ENCODE data around the gene ARHGEF6. TPM values are rescaled to one million over a fixed set of nuclear protein-coding genes. Genes with fewer than 3 reads are reported as not detected.
A peak's percentile ranks its signal among the peaks of the same experiment; 100 is the strongest.

The ARHGEF6 gene
- total RNA-seq, 2 experiments from 2014 or later, result 44.5 to 53.6 TPM

- Mint-ChIP-seq H3K4me3 (peak overlapping the region; percentile 7), H3K4me1 (peaks cover 89% of the 10 kb centered on the region), H3K27me3 (no peaks in the 10 kb centered on the region), H3K9me3 (ENCODE audit: low read depth) (no peaks in the 10 kb centered on the region), H3K27ac (peak overlapping the region; percentile 72), H3K36me3 (ENCODE audit: low read depth) (peaks cover 42% of the 10 kb centered on the region)
- POLR2A ChIA-PET, result interaction anchor here (0.7 to 1.2 kb wide), 2 partner anchors 89 to 95 kb away, joined by 3 read pairs; no protein-coding TSS in a partner anchor
- DNase-seq (peak; percentile 47), ATAC-seq (peak; percentile 54)
- CTCF ChIA-PET, result interaction anchor here (0.6 to 1.4 kb wide), 5 partner anchors 19 to 174 kb away, joined by 3 to 7 read pairs (median 3); no protein-coding TSS in a partner anchor
- intact Hi-C loops (cut with DNase I, micrococcal nuclease), result loop anchor here in 1 of 2 experiments (5.0 kb wide), 1 partner anchor 35 kb away; no protein-coding TSS in a partner anchor
These were observed 33.4 kb downstream of the ARHGEF6 start for GRCh38 chrX:136747003-136747986.

- intact Hi-C loops (cut with DNase I, micrococcal nuclease), result loop anchor here in 1 of 2 experiments (5.0 kb wide), 1 partner anchor 33 kb away; no protein-coding TSS in a partner anchor
- peaks cover 73% of the 10 kb centered on the region for H3K4me1 Mint-ChIP-seq
- ChIA-PET CTCF (interaction anchor here (0.6 to 0.7 kb wide), 4 partner anchors 9 to 474 kb away, joined by 3 to 4 read pairs (median 3); no protein-coding TSS in a partner anchor), POLR2A (interaction anchor here (1.2 kb wide), 1 partner anchor 87 kb away, joined by 3 read pairs; no protein-coding TSS in a partner anchor)
- H3K27ac Mint-ChIP-seq, result peak overlapping the region; percentile 93
- ATAC-seq (peak; percentile 23), DNase-seq (no peak)
- peaks cover 40% of the 10 kb centered on the region for H3K36me3 Mint-ChIP-seq (ENCODE audit: low read depth)
- H3K9me3 Mint-ChIP-seq (ENCODE audit: low read depth), result no peaks in the 10 kb centered on the region
- H3K27me3 Mint-ChIP-seq, result no peaks in the 10 kb centered on the region
- H3K4me3 Mint-ChIP-seq, result peak overlapping the region; percentile 55
These were observed 35.2 kb downstream of the ARHGEF6 start for GRCh38 chrX:136745215-136746173.

DNA sequence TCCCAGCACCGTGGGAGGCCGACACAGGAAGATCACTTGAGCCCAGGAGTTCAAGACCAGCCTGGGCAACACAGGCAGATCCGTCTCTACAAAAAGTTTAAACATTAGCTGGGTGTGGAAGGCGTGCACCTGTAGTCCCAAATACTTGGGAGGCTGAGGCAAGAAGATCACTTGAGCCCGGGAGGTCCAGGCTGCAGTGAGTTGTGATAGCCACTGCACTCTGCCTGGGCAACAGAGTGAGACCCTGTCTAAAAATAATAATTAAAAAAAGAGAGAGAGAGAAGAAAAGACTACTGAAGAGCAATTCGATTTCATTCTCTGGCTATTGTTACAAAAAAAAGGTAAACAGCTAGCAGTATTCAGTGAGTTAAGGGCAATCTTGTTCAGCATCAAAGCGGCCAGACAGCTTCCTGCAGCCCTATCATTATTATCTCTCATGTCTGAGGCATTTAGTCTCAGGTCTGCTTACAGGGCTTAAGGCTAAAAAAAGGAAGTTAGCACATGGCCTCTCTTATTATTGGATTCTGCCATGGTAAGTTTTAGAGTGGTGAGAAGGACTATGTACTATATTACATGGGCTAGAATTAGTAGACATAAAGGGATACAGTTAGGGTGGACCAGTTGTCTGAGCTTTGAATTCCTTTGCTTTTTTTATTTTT is 37.9 kb downstream of the ARHGEF6 start:
- Mint-ChIP-seq H3K27me3 (no peaks in the 10 kb centered on the region), H3K27ac (peak overlapping the region; percentile 93), H3K9me3 (ENCODE audit: low read depth) (no peaks in the 10 kb centered on the region), H3K36me3 (ENCODE audit: low read depth) (peaks cover 51% of the 10 kb centered on the region), H3K4me3 (no peak overlapping the region), H3K4me1 (peaks cover 60% of the 10 kb centered on the region)
- CTCF ChIA-PET, result no interaction called here
- DNase-seq, result no peak
- ATAC-seq, result no peak
- POLR2A ChIA-PET, result interaction anchor here (0.7 kb wide), 1 partner anchor 93 kb away, joined by 4 read pairs; no protein-coding TSS in a partner anchor
- intact Hi-C loops (cut with DNase I, micrococcal nuclease), result no loop called here

DNA sequence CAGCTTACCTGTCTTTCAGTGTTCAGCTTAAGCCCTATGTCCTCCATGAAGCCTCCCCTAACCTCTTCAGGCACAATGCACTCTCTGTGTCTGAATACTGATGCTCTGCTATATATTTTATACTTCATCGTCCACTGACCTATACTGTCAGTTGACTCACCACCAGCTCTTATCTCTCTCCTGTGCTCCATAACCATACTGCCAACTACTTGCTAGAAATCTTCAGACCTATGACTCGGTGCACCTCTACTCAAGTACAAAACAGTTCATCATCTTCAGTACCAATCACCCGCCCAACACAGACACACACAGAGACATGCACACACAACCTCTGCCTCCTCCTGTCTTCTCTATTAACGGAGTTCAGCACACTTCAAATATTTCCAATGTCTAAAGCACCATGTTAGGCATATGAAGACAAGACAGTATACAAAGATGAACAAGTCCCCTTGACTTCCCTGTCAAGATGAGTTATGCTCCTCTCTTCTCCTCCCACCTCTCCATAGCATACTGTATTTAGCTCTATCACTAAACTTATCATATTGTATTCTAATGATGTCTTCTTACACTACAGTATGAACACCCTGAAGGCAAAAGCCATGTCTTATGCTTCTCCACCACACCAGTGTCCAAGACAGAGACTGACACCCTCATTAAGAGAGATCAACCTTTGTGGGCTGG is 42.5 kb downstream of the ARHGEF6 start:
- Mint-ChIP-seq H3K4me1 (peaks cover 42% of the 10 kb centered on the region), H3K4me3 (no peak overlapping the region), H3K9me3 (ENCODE audit: low read depth) (no peaks in the 10 kb centered on the region), H3K27me3 (no peaks in the 10 kb centered on the region), H3K36me3 (ENCODE audit: low read depth) (peaks cover 39% of the 10 kb centered on the region), H3K27ac (no peak overlapping the region)
- CTCF ChIA-PET, result interaction anchor here (0.9 to 1.4 kb wide), 2 partner anchors 10 to 23 kb away, joined by 3 to 5 read pairs; no protein-coding TSS in a partner anchor
- POLR2A ChIA-PET, result no interaction called here
- intact Hi-C loops (cut with DNase I, micrococcal nuclease), result no loop called here
- ATAC-seq (peak; percentile 36), DNase-seq (no peak)

DNA sequence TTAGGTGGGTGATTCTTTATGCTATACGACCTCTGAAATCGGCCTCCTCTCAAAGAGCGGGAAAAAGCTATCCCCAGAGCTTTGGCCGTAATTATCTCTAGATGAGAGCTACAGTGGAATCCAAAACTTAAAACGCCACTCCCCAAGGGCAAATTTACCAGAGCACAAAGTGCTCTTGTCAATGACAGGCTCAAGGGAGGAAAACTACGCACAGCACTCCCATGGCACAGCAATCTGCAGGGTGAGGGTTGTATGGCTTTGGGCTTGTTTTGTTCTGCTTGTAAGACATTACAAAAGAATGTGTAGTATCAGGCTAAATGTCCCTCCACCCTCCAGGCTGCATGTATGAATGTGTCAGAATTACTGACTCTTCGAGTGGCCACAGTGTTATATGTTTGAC is 44.0 kb downstream of the ARHGEF6 start:
- Mint-ChIP-seq H3K27me3 (no peaks in the 10 kb centered on the region), H3K36me3 (ENCODE audit: low read depth) (peaks cover 34% of the 10 kb centered on the region), H3K4me3 (no peak overlapping the region), H3K9me3 (ENCODE audit: low read depth) (no peaks in the 10 kb centered on the region), H3K4me1 (peaks cover 46% of the 10 kb centered on the region), H3K27ac (no peak overlapping the region)
- ChIA-PET CTCF (interaction anchor here (0.6 to 0.7 kb wide), 2 partner anchors 8 to 31 kb away, joined by 3 read pairs; no protein-coding TSS in a partner anchor), POLR2A (no interaction called here)
- intact Hi-C loops (cut with DNase I, micrococcal nuclease), result no loop called here
- ATAC-seq (no peak), DNase-seq (no peak)

DNA sequence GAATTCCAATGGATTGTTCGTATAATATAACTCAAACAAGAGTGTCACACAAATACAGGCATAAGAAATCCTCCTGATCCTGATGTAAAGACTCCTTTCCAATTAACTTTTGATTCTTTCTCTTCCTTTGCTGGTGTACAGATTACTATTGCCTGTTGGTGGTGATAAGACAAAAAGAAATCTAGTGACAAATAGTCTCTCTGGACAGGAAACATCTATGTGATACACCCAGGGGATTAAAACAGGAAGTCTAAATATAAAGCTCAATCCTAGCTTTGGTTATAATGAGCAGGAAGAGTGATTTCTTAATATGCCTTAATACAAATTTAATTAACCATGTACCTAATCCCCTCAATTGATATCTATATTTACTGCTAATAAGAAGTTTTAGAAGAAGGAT is 45.1 kb downstream of the ARHGEF6 start:
- no peak for ATAC-seq
- CTCF ChIA-PET, result interaction anchor here (1.0 kb wide), 1 partner anchor 16 kb away, joined by 3 read pairs; no protein-coding TSS in a partner anchor
- Mint-ChIP-seq H3K4me3 (no peak overlapping the region), H3K27ac (peak overlapping the region; percentile 47), H3K9me3 (ENCODE audit: low read depth) (no peaks in the 10 kb centered on the region), H3K27me3 (no peaks in the 10 kb centered on the region), H3K36me3 (ENCODE audit: low read depth) (peaks cover 39% of the 10 kb centered on the region), H3K4me1 (peaks cover 57% of the 10 kb centered on the region)
- intact Hi-C loops (cut with DNase I, micrococcal nuclease), result no loop called here
- POLR2A ChIA-PET, result no interaction called here
- DNase-seq, result no peak

GRCh38 chrX:136733613-136734012 is 47.1 kb downstream of the ARHGEF6 start:
- ATAC-seq (no peak), DNase-seq (no peak)
- Mint-ChIP-seq H3K27ac (peak overlapping the region; percentile 72), H3K4me3 (no peak overlapping the region), H3K9me3 (ENCODE audit: low read depth) (no peaks in the 10 kb centered on the region), H3K36me3 (ENCODE audit: low read depth) (peaks cover 40% of the 10 kb centered on the region), H3K4me1 (peaks cover 56% of the 10 kb centered on the region), H3K27me3 (no peaks in the 10 kb centered on the region)
- intact Hi-C loops (cut with DNase I, micrococcal nuclease), result loop anchor here in 1 of 2 experiments (5.0 kb wide), 1 partner anchor 34 kb away; no protein-coding TSS in a partner anchor
- POLR2A ChIA-PET, result no interaction called here
- CTCF ChIA-PET, result no interaction called here

- Mint-ChIP-seq H3K9me3 (ENCODE audit: low read depth) (no peaks in the 10 kb centered on the region), H3K27me3 (no peaks in the 10 kb centered on the region), H3K36me3 (ENCODE audit: low read depth) (peaks cover 33% of the 10 kb centered on the region), H3K4me3 (no peak overlapping the region), H3K4me1 (peaks cover 64% of the 10 kb centered on the region), H3K27ac (peak overlapping the region; percentile 81)
- ATAC-seq (peak; percentile 59), DNase-seq (no peak)
- intact Hi-C loops (cut with DNase I, micrococcal nuclease), result loop anchor here in 1 of 2 experiments (2.0 to 5.0 kb wide), 2 partner anchors 17 to 36 kb away; no protein-coding TSS in a partner anchor
- ChIA-PET POLR2A (no interaction called here), CTCF (no interaction called here)
These were observed 48.9 kb downstream of the ARHGEF6 start for GRCh38 chrX:136731798-136732197.

DNA sequence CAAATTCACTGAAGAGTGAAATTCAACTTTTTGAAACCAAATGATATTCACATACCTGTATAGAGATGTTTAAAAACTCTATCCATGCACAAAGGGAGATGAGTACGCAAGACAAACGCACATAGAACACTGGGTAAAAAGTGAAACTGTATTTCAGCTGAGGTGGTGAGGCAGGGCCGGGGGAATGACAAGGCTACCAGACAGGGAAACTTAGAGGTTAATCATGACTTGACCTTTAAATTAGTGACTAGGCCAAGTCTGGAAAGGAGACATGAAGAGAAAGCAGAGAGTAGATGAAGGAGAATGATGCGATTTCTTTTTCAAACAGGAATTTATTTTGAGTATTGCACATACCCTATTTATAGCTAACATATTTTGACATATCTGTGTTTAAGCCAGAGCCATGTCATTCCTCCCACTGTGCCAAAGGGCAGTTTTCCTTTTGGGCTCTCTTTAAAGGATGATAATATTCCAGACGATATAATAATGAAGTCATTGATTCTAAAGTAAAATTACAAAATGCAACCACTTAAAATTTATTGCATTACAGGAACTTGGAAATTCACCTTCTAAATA is 49.4 kb downstream of the ARHGEF6 start:
- Mint-ChIP-seq H3K9me3 (ENCODE audit: low read depth) (no peaks in the 10 kb centered on the region), H3K27ac (peak overlapping the region; percentile 81), H3K36me3 (ENCODE audit: low read depth) (peaks cover 30% of the 10 kb centered on the region), H3K4me1 (peaks cover 64% of the 10 kb centered on the region), H3K27me3 (no peaks in the 10 kb centered on the region), H3K4me3 (peak overlapping the region; percentile 36)
- DNase-seq (peak; percentile 49), ATAC-seq (peak; percentile 76)
- intact Hi-C loops (cut with DNase I, micrococcal nuclease), result loop anchor here in 1 of 2 experiments (2.0 to 5.0 kb wide), 2 partner anchors 16 to 36 kb away; no protein-coding TSS in a partner anchor
- ChIA-PET POLR2A (interaction anchor here (0.6 kb wide), 1 partner anchor 49 kb away, joined by 3 read pairs; the partner anchor contains the start of gene ARHGEF6), CTCF (no interaction called here)

Measured in activated CD4-positive, alpha-beta T cell treated with anti-CD3 and anti-CD28 coated beads for 36 hours (primary cell).